Measurements from ENCODE around the gene SPAG9. TPM values are rescaled to one million over a fixed set of nuclear protein-coding genes. Genes with fewer than 3 reads are reported as not detected.

Gene SPAG9
- total and polyA plus RNA-seq, 3 experiments from 2014 or later, result 10.5 to 43.0 (median 40.6) TPM

DNA sequence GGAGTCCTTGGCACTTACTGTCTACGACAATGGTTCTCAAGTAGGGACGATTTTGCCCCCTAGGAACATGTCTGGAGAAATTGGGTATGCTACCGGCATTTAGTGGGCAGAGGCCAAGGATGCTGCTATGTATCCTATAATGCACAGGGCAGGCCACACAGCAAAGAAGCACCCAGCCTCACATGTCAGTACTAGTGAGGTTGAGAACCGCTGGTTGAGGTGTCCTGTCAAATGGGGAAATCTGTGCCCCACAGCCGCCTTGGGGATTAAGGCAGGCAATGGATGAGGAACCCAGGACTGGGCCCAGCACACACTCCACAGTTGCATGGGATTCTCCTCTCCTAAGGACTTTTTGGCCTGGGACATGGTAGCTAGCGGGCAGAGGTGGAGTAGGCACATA lies 167.8 kb downstream of the SPAG9 start:
- peaks cover 7 to 21% (median 18%) of the 10 kb centered on the region in 3 donors for H3K4me1 Mint-ChIP-seq
- H3K27ac Mint-ChIP-seq, result no peak overlapping the region
- no peaks in the 10 kb centered on the region for H3K36me3 Mint-ChIP-seq
- Histone ChIP-seq H3K36me3 (ENCODE audit: insufficient read depth, low read length) (no peaks in the 10 kb centered on the region), H3K4me1 (ENCODE audit: insufficient read depth, low read length) (peaks cover 15% of the 10 kb centered on the region), H3K27ac (ENCODE audit: low read depth, low read length) (no peak overlapping the region), H3K27me3 (ENCODE audit: insufficient read depth, low read length, poor library complexity, severe bottlenecking) (no peaks in the 10 kb centered on the region), H3K9me3 (ENCODE audit: low read length) (no peaks in the 10 kb centered on the region), H3K4me3 (ENCODE audit: low read length) (no peak overlapping the region)
- H3K27me3 Mint-ChIP-seq, result no peaks in the 10 kb centered on the region
- H3K4me3 Mint-ChIP-seq, result no peak overlapping the region
- ChIA-PET POLR2A (interaction anchor here (1.8 kb wide), 1 partner anchor 87 kb away, joined by 3 read pairs; the partner anchor contains the start of gene TOB1), CTCF (interaction anchor here (0.7 to 15.4 kb wide), 7 partner anchors 87 to 170 kb away, joined by 3 to 248 read pairs (median 4); partner anchors contain the start of gene TOB1)
- H3K9me3 Mint-ChIP-seq, result no peaks in the 10 kb centered on the region
- DNase-seq, result no peak

DNA sequence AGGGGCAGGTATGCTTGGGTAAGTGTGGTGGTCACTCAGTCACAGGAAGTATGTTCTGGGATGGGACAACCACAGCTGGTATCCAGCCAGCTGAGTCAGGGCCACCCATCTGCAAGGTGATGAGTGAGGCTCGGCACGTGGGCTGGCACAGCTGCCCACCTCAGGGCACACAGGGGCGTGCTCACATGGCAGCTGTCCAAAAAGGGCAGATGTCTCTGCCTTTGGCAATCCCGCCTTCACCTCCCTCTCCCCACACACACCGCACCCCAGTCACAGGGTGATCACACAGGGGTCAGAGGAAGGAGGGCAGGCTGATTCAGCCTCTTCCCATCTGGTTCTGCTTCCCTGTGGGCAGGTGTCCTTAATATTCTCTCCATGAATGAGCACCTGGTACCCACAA lies 168.7 kb downstream of the SPAG9 start:
- Mint-ChIP-seq H3K27me3 (no peaks in the 10 kb centered on the region), H3K9me3 (no peaks in the 10 kb centered on the region), H3K4me3 (no peak overlapping the region), H3K36me3 (no peaks in the 10 kb centered on the region), H3K4me1 (peaks cover 7 to 26% (median 18%) of the 10 kb centered on the region in 3 donors), H3K27ac (no peak overlapping the region)
- CTCF ChIA-PET, result interaction anchor here (0.9 to 15.4 kb wide), 2 partner anchors 88 to 102 kb away, joined by 4 to 248 read pairs; no protein-coding TSS in a partner anchor
- Histone ChIP-seq H3K27ac (ENCODE audit: low read depth, low read length) (no peak overlapping the region), H3K36me3 (ENCODE audit: insufficient read depth, low read length) (no peaks in the 10 kb centered on the region), H3K27me3 (ENCODE audit: insufficient read depth, low read length, poor library complexity, severe bottlenecking) (no peaks in the 10 kb centered on the region), H3K4me1 (ENCODE audit: insufficient read depth, low read length) (peaks cover 15% of the 10 kb centered on the region), H3K9me3 (ENCODE audit: low read length) (no peaks in the 10 kb centered on the region), H3K4me3 (ENCODE audit: low read length) (no peak overlapping the region)
- DNase-seq, result no peak
- POLR2A ChIA-PET, result interaction anchor here (1.8 kb wide), 1 partner anchor 86 kb away, joined by 3 read pairs; the partner anchor contains the start of gene TOB1

- H3K36me3 Mint-ChIP-seq, result no peaks in the 10 kb centered on the region
- DNase-seq, result peak; percentile 27 to 74 (median 40)
- peaks cover 15% of the 10 kb centered on the region for H3K4me1 ChIP-seq (ENCODE audit: insufficient read depth, low read length)
- no peaks in the 10 kb centered on the region for H3K27me3 Mint-ChIP-seq
- H3K4me1 Mint-ChIP-seq, result peaks cover 8 to 23% (median 22%) of the 10 kb centered on the region in 3 donors
- no peaks in the 10 kb centered on the region for H3K9me3 Mint-ChIP-seq
- POLR2A ChIA-PET, result interaction anchor here (0.6 to 3.3 kb wide), 3 partner anchors 52 to 98 kb away, joined by 3 to 27 read pairs (median 4); partner anchors contain the start of gene TOB1
- H3K27me3 ChIP-seq (ENCODE audit: insufficient read depth, low read length, poor library complexity, severe bottlenecking), result no peaks in the 10 kb centered on the region
- H3K4me3 Mint-ChIP-seq, result no peak overlapping the region
- CTCF ChIA-PET, result interaction anchor here (0.6 to 15.4 kb wide), 17 partner anchors 12 to 171 kb away, joined by 3 to 248 read pairs (median 4); partner anchors contain the start of gene TOB1
- H3K27ac Mint-ChIP-seq, result peak overlapping the region in 2 of 8 donors; percentile 2 to 92
- H3K4me3 ChIP-seq (ENCODE audit: low read length), result no peak overlapping the region
- no peaks in the 10 kb centered on the region for H3K9me3 ChIP-seq (ENCODE audit: low read length)
- peak overlapping the region; percentile 28 for H3K27ac ChIP-seq (ENCODE audit: low read depth, low read length)
- no peaks in the 10 kb centered on the region for H3K36me3 ChIP-seq (ENCODE audit: insufficient read depth, low read length)
Observed at GRCh38 chr17:50949989-50950877, 170.4 kb downstream of the SPAG9 start.

DNA sequence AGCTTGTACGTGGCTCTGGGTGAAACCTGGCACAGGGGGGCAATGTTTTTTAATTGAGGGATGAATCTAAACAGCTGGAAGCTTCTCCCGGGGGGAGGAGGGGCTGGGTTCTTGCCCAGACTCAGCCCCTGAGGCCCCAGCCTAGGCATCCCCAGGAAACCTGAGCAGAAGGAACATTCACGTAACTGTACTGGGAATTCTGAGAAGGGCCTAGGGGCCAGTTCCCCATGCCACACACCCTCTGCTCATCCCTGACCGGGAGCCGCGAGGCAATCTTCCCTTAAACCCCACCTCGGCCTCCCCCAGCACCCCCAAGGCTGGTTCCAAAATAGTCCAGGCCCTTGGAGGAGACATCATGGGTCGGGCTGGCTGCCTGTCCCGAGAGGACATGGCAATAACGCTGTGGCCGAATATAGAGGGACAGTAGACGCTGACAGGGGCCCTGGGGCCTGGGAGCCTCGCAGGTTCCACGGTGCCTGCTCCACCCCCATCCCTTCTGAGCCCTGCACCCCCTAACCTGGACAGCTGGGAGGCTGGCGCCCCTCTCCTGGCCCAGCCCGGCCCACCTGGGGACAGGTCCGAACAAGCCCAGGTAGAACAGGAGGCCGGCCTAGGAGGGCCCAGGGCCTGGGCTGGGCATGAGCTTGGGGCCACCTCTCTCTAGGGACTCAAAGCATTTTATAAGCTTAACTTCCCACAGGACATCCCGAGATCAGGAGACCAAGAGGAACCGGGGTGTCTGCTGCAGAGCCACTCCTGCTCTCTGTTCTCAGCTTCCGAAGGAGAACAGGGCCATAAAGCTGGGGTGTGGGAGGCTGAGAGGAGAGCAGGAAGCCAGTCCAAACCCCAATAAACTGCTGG lies 171.3 kb downstream of the SPAG9 start:
- Histone ChIP-seq H3K27me3 (ENCODE audit: insufficient read depth, low read length, poor library complexity, severe bottlenecking) (no peaks in the 10 kb centered on the region), H3K27ac (ENCODE audit: low read depth, low read length) (no peak overlapping the region), H3K9me3 (ENCODE audit: low read length) (no peaks in the 10 kb centered on the region), H3K36me3 (ENCODE audit: insufficient read depth, low read length) (no peaks in the 10 kb centered on the region), H3K4me1 (ENCODE audit: insufficient read depth, low read length) (peaks cover 21% of the 10 kb centered on the region), H3K4me3 (ENCODE audit: low read length) (no peak overlapping the region)
- ChIA-PET CTCF (interaction anchor here (0.6 to 15.4 kb wide), 23 partner anchors 11 to 170 kb away, joined by 3 to 248 read pairs (median 4); partner anchors contain the start of gene TOB1), POLR2A (interaction anchor here (0.6 to 3.3 kb wide), 4 partner anchors 33 to 97 kb away, joined by 3 to 27 read pairs (median 4); partner anchors contain the start of gene TOB1)
- DNase-seq, result no peak
- Mint-ChIP-seq H3K27me3 (no peaks in the 10 kb centered on the region), H3K9me3 (no peaks in the 10 kb centered on the region), H3K4me1 (peaks cover 8 to 29% (median 22%) of the 10 kb centered on the region in 3 donors), H3K36me3 (no peaks in the 10 kb centered on the region), H3K27ac (peak overlapping the region in 2 of 8 donors; percentile 32 to 72), H3K4me3 (peak overlapping the region in 1 of 7 donors; percentile 54)

GRCh38 chr17:50948711-50949110 lies 172.0 kb downstream of the SPAG9 start:
- Histone ChIP-seq H3K27me3 (ENCODE audit: insufficient read depth, low read length, poor library complexity, severe bottlenecking) (no peaks in the 10 kb centered on the region), H3K36me3 (ENCODE audit: insufficient read depth, low read length) (no peaks in the 10 kb centered on the region), H3K4me3 (ENCODE audit: low read length) (no peak overlapping the region), H3K4me1 (ENCODE audit: insufficient read depth, low read length) (peaks cover 27% of the 10 kb centered on the region), H3K9me3 (ENCODE audit: low read length) (no peaks in the 10 kb centered on the region), H3K27ac (ENCODE audit: low read depth, low read length) (no peak overlapping the region)
- POLR2A ChIA-PET, result interaction anchor here (0.9 to 3.3 kb wide), 3 partner anchors 32 to 96 kb away, joined by 3 to 27 read pairs (median 4); partner anchors contain the start of gene TOB1
- CTCF ChIA-PET, result interaction anchor here (1.0 to 15.4 kb wide), 14 partner anchors 10 to 165 kb away, joined by 3 to 248 read pairs (median 5); partner anchors contain the start of gene TOB1
- Mint-ChIP-seq H3K27me3 (no peaks in the 10 kb centered on the region), H3K9me3 (no peaks in the 10 kb centered on the region), H3K4me1 (peaks cover 11 to 34% (median 25%) of the 10 kb centered on the region in 3 donors), H3K27ac (peak overlapping the region in 5 of 8 donors; percentile 34 to 73 (median 69)), H3K36me3 (no peaks in the 10 kb centered on the region), H3K4me3 (peak overlapping the region in 2 of 7 donors; percentile 11 to 54)
- DNase-seq, result no peak

DNA sequence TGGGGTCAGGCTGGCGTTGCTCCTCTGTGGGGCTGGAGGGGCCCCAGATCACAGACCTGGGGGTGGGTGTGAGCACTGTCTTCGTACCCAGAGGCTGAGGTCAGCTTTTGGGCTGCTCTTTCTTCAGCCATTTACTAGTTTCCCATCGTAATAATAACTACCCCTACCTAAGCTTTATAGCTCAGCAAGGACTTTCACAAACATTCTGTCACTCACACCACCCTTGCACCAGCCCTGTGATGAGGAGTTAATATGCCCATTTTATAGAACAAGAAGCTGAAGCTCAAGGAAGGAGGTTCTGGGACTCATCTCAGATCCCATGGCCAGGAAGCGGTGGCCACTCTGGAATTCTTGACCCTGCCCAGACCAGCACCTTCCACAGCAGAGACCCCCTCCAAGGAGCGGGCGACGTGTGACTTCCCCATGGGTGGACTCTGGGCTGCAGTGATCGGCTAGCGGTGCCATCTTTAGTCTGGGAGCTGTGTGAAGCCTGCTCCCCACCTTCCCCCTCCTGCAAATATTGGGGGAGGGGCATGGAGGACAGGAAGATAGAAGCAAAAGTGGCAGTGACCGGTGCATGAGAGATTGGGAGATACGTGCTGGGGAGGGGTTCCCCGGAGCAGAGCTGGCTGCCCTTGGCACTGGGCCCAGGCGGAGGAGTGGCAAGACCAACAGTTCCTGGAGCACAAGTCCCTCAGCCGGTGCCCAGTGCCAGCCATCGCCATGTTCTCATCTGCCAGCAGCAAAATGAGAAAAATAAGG lies 172.7 kb downstream of the SPAG9 start:
- Histone ChIP-seq H3K27me3 (ENCODE audit: insufficient read depth, low read length, poor library complexity, severe bottlenecking) (no peaks in the 10 kb centered on the region), H3K36me3 (ENCODE audit: insufficient read depth, low read length) (no peaks in the 10 kb centered on the region), H3K4me1 (ENCODE audit: insufficient read depth, low read length) (peaks cover 34% of the 10 kb centered on the region), H3K27ac (ENCODE audit: low read depth, low read length) (peak overlapping the region; percentile 25), H3K9me3 (ENCODE audit: low read length) (no peaks in the 10 kb centered on the region), H3K4me3 (ENCODE audit: low read length) (no peak overlapping the region)
- DNase-seq, result no peak
- POLR2A ChIA-PET, result interaction anchor here (0.9 to 3.3 kb wide), 3 partner anchors 31 to 96 kb away, joined by 3 to 27 read pairs (median 4); partner anchors contain the start of gene TOB1
- CTCF ChIA-PET, result interaction anchor here (0.9 to 15.4 kb wide), 12 partner anchors 9 to 164 kb away, joined by 3 to 248 read pairs (median 4); partner anchors contain the start of gene TOB1
- Mint-ChIP-seq H3K36me3 (no peaks in the 10 kb centered on the region), H3K4me1 (peaks cover 16 to 40% (median 33%) of the 10 kb centered on the region in 3 donors), H3K27ac (peak overlapping the region in 6 of 8 donors; percentile 29 to 71 (median 54)), H3K4me3 (peak overlapping the region in 1 of 7 donors; percentile 11), H3K27me3 (no peaks in the 10 kb centered on the region), H3K9me3 (no peaks in the 10 kb centered on the region)
